ENCODE results near the gene ZNF322. TPM values are rescaled to one million over a fixed set of nuclear protein-coding genes. Genes with fewer than 3 reads are reported as not detected.
"Not testable (repeated sequence)": the region's sequence is repeated elsewhere in the genome, so short reads cannot be mapped to it uniquely, and the experiment has no call there.

Gene ZNF322, protein sequence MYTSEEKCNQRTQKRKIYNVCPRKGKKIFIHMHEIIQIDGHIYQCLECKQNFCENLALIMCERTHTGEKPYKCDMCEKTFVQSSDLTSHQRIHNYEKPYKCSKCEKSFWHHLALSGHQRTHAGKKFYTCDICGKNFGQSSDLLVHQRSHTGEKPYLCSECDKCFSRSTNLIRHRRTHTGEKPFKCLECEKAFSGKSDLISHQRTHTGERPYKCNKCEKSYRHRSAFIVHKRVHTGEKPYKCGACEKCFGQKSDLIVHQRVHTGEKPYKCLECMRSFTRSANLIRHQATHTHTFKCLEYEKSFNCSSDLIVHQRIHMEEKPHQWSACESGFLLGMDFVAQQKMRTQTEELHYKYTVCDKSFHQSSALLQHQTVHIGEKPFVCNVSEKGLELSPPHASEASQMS
- total RNA-seq (10 to 100 TPM; 19.6 to 23.1 TPM), polyA plus RNA-seq (1 to 10 TPM; 3.3 to 6.0 TPM)

DNA sequence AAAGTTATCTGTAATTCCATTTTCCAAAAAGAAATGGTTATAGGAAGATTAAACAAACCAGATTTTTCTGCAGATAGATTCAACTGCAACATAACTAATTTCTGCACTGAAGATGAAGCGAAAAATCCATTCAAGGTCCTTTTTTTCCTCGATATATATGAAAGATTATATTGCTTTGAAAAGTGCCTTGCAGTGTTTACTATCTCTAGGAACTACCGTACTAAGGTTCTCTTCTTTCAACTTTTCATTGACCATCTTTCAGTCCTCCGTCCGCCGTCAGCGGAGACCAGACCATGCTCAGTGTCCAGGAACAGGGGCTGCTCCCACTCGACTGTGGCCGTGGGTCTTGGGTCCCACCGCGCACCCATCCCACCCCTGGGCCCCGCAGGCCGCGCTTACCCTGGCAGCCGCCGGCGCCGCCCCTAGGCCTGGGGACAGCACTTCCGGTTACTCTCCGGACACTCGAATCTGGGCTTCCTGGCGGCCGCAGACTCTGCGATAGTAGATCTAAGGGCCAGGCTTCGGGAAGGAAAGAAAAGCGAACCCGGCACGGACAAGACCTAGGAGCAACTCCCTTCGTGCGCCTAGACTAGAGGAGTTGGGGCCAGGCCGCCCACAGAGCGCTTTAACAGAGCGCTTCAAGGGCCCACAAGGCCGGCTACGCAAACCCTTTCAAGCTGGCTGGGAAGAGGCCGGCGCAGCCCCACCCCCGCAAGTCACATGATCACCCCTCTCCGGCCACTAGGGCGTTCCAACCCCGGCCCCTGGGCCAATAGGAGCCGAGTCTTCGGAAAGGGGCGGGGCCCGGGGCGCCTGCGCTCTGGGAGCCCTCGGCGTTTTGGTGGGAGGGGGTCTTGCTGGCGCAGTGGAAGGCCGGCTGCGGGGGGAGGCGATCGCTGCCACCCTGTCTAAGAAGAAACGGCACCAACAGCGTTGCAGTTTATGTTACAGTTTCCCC is at the start of gene ZNF322:
Gene ZNF322 (minus strand): TSS at position 705 of the 958 bp plus-strand sequence. CDS start 21,193 bp downstream, outside the sequence.
- Mint-ChIP-seq H3K27me3 (peaks cover 17 to 19% of the 10 kb centered on the region in 2 donors), H3K36me3 (peaks cover 14 to 17% of the 10 kb centered on the region in 2 donors), H3K4me3 (peak within 1 kb of the TSS; percentile 56 to 97 (median 86)), H3K4me1 (peaks cover 18 to 31% (median 26%) of the 10 kb centered on the region in 4 donors), H3K27ac (peak within 1 kb of the TSS; percentile 1 to 93 (median 54)), H3K9me3 (peaks cover 0 to 2% (median 0%) of the 10 kb centered on the region in 8 donors)
- H3K36me3 ChIP-seq (ENCODE audit: insufficient read depth, low read length) = no peaks in the 10 kb centered on the region
- peaks cover 7% of the 10 kb centered on the region for H3K27me3 ChIP-seq (ENCODE audit: insufficient read depth, low read length)
- ChIA-PET CTCF (ENCODE audit: partially characterized antibody) (interaction anchor here (0.8 kb wide), 1 partner anchor 15 kb away, joined by 3 read pairs; no protein-coding TSS in a partner anchor), POLR2A (ENCODE audit: partially characterized antibody) (no interaction called here)
- peak within 1 kb of the TSS; percentile 68 for H3K27ac ChIP-seq (ENCODE audit: low read depth, low read length)
- no peaks in the 10 kb centered on the region for H3K9me3 ChIP-seq (ENCODE audit: control insufficient read depth in 1 of 2, low read length in 2 of 2)
- peaks cover 22% of the 10 kb centered on the region for H3K4me1 ChIP-seq (ENCODE audit: insufficient read depth, low read length)
- intact Hi-C loops (cut with micrococcal nuclease) = no loop called here
- peak; percentile 72 to 84 (median 77) for DNase-seq
- H3K4me3 ChIP-seq (ENCODE audit: low read length in 2 of 2) = peak within 1 kb of the TSS; percentile 44 to 57

DNA sequence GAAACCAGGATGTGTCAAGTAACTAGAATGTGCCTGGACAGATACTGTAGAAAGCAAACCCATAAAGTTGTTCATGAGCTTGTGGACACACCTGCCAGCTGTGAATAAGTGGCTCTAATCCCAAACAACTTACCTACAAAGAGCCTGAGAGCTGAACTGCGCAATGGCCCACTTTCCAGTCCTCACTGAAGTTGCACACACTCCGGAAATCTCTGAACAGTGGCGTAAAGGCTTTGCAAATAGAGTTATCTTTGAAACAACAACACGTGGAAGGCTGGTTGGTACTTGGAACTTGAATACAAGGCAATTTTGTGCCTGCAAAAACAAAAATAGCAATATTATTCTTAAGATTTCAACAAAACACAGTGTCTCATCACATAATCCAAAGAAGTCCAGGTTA is 46.2 kb upstream of the ZNF322 start:
- H3K4me1 Mint-ChIP-seq; DNase-seq; H3K36me3 Mint-ChIP-seq; H3K4me3 Mint-ChIP-seq; H3K9me3 ChIP-seq (ENCODE audit: control insufficient read depth in 1 of 2, low read length in 2 of 2); H3K36me3 ChIP-seq (ENCODE audit: insufficient read depth, low read length); CTCF ChIA-PET (ENCODE audit: partially characterized antibody); intact Hi-C loops (cut with micrococcal nuclease); H3K4me1 ChIP-seq (ENCODE audit: insufficient read depth, low read length); H3K27me3 ChIP-seq (ENCODE audit: insufficient read depth, low read length); H3K27me3 Mint-ChIP-seq; H3K27ac Mint-ChIP-seq; H3K4me3 ChIP-seq (ENCODE audit: low read length in 2 of 2); H3K9me3 Mint-ChIP-seq; POLR2A ChIA-PET (ENCODE audit: partially characterized antibody); H3K27ac ChIP-seq (ENCODE audit: low read depth, low read length): not testable (repeated sequence)

DNA sequence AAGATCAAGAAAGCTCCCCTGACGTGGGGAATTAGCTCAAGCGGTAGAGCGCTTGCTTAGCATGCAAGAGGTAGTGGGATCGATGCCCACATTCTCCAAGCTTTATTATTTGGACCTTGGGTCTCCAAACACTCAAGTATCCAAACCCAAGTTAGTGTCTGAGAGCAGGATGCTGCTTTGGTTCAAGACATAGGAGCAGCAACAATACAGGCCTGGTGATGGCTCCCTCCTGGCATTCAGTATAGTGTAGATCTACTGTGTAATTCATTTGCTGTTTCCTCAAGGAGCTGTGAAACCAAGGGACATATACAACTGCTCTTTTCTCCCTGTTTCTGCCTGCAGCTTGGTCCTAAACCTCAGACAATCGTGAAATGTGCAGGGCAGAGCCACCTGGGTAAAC is 45.8 kb upstream of the ZNF322 start:
- POLR2A ChIA-PET (ENCODE audit: partially characterized antibody); H3K4me3 ChIP-seq (ENCODE audit: low read length in 2 of 2); H3K27me3 ChIP-seq (ENCODE audit: insufficient read depth, low read length); CTCF ChIA-PET (ENCODE audit: partially characterized antibody); H3K4me3 Mint-ChIP-seq; H3K27ac ChIP-seq (ENCODE audit: low read depth, low read length); H3K4me1 ChIP-seq (ENCODE audit: insufficient read depth, low read length); H3K27ac Mint-ChIP-seq; H3K4me1 Mint-ChIP-seq; H3K36me3 Mint-ChIP-seq; DNase-seq; H3K9me3 ChIP-seq (ENCODE audit: control insufficient read depth in 1 of 2, low read length in 2 of 2); H3K9me3 Mint-ChIP-seq; H3K36me3 ChIP-seq (ENCODE audit: insufficient read depth, low read length); H3K27me3 Mint-ChIP-seq; intact Hi-C loops (cut with micrococcal nuclease): not testable (repeated sequence)

DNA sequence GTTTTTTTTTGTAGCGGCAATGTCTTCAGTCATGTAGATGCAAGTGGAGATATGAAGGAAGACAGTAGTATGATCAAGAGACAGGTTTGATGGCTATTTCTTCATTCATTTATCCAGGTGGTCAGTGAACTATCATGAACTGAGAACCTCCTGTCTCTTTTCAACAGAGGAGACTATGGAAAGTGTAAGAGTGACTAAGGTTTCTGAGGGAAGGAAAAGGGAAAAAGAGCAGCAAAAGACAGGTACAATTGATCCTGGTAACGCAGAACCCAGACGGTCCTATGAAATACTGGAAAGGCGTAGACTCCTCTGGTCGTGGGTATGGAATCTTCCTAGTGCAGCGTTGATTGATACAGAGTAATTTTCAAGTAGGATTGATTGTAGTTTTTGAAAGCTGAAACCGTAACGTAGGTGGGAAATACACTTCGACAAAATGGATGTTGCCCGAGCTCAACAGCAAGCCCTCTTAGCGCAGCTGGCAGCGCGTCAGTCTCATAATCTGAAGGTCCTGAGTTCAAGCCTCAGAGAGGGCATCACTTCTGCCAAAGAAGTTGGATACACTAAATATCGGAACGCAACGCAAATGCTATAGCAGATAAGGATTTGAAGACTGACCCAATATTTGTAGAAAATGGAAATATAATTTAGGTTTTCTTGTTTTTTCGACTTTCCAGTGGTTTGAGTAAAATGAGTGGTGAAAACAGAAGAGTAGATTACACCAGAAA is 41.6 kb upstream of the ZNF322 start:
- H3K27me3 Mint-ChIP-seq; CTCF ChIA-PET (ENCODE audit: partially characterized antibody); POLR2A ChIA-PET (ENCODE audit: partially characterized antibody); H3K9me3 ChIP-seq (ENCODE audit: control insufficient read depth in 1 of 2, low read length in 2 of 2); H3K36me3 ChIP-seq (ENCODE audit: insufficient read depth, low read length); H3K4me1 Mint-ChIP-seq; H3K4me3 Mint-ChIP-seq; H3K4me3 ChIP-seq (ENCODE audit: low read length in 2 of 2); H3K27ac Mint-ChIP-seq; intact Hi-C loops (cut with micrococcal nuclease); DNase-seq; H3K27ac ChIP-seq (ENCODE audit: low read depth, low read length); H3K4me1 ChIP-seq (ENCODE audit: insufficient read depth, low read length); H3K36me3 Mint-ChIP-seq; H3K27me3 ChIP-seq (ENCODE audit: insufficient read depth, low read length); H3K9me3 Mint-ChIP-seq: not testable (repeated sequence)

DNA sequence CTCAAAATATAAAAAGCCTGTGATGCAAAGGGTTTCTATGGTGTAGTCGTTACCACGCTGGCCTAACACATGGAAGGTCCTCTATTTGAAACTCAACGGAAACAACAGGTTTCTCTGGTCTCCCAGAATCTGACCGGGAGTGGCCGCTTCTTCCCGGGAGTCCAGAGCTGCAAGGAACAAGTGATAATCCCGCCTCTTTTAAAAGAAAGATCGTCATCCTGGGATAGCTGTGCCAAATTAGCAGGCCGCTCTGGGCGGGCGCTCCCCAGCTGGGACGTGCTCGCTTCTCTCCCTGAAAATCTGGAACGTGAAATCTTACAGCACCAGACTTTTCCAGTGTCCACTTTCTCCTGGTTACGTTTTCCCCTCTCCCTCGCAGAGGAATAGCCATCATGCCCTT is 38.0 kb upstream of the ZNF322 start:
- H3K9me3 ChIP-seq (ENCODE audit: control insufficient read depth in 1 of 2, low read length in 2 of 2); H3K9me3 Mint-ChIP-seq; H3K36me3 ChIP-seq (ENCODE audit: insufficient read depth, low read length); H3K4me1 Mint-ChIP-seq; H3K4me3 Mint-ChIP-seq; H3K27ac Mint-ChIP-seq; H3K4me1 ChIP-seq (ENCODE audit: insufficient read depth, low read length); H3K27me3 ChIP-seq (ENCODE audit: insufficient read depth, low read length); H3K4me3 ChIP-seq (ENCODE audit: low read length in 2 of 2); H3K27ac ChIP-seq (ENCODE audit: low read depth, low read length); intact Hi-C loops (cut with micrococcal nuclease); H3K27me3 Mint-ChIP-seq; H3K36me3 Mint-ChIP-seq; POLR2A ChIA-PET (ENCODE audit: partially characterized antibody); DNase-seq; CTCF ChIA-PET (ENCODE audit: partially characterized antibody): not testable (repeated sequence)

DNA sequence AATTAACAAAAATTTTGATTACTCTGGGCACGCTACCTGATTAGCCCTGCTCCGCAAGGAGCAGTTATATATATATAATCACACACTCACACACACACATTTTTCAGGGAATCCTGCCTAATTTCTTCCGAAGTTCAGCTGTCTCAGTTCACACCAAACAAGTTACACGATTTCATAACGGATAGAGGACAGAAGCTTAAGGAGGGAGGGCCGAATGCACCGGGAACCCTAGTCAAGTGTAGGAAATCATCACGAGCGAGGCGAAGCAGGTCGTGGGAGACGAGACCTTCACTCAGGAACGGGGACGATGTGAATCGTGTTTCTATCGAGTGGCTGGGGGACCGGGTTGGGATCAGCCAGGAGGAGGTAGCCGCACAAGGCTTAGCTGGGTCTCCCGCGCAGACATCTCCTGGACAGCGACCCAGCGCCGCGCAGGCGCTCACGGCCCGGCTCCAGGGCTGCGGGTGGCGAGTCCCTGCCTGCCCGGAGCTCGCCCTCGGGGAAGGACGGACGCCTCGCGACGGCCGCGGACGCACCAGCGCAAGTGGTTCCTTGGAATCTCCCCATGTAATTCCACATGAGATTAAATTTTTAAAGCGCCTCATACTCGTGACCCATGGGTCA is 29.9 kb upstream of the ZNF322 start:
- H3K4me1 Mint-ChIP-seq; H3K4me3 ChIP-seq (ENCODE audit: low read length in 2 of 2); H3K9me3 Mint-ChIP-seq; H3K27me3 Mint-ChIP-seq; H3K4me1 ChIP-seq (ENCODE audit: insufficient read depth, low read length); H3K27ac Mint-ChIP-seq; H3K27me3 ChIP-seq (ENCODE audit: insufficient read depth, low read length); H3K9me3 ChIP-seq (ENCODE audit: control insufficient read depth in 1 of 2, low read length in 2 of 2); H3K4me3 Mint-ChIP-seq; CTCF ChIA-PET (ENCODE audit: partially characterized antibody); H3K36me3 ChIP-seq (ENCODE audit: insufficient read depth, low read length); intact Hi-C loops (cut with micrococcal nuclease); H3K36me3 Mint-ChIP-seq; DNase-seq; POLR2A ChIA-PET (ENCODE audit: partially characterized antibody); H3K27ac ChIP-seq (ENCODE audit: low read depth, low read length): not testable (repeated sequence)
